Calu3 (cell line): ENCODE results near the gene SSRP1. TPM values are rescaled to one million over a fixed set of nuclear protein-coding genes. Genes with fewer than 3 reads are reported as not detected.

Experiments used
- BruUV-seq: library from RNA; stranded (reverse); fragments of 400-500 nt; replicated peaks from 2 replicates; lab custom pipeline; 2021; lab: Mats Ljungman, UMichigan
- CTCF ChIA-PET: fragments of 300-600 bp; sonication (Branson Sonifier 250); formaldehyde crosslinking; loops from one replicate; lab custom pipeline; 2022; ENCODE audit warnings: antibody characterized with exemption; lab: Charles Lee
- DNase-seq: peaks from one replicate; pipeline ENCODE4 v3.0.0; 2022
- H3K27ac Mint-ChIP-seq: one replicate; pipeline ENCODE4 v1.8.0; 2022; ENCODE audit warnings: mixed read lengths; ENCODE audit not compliant: unreplicated experiment
- H3K27me3 Mint-ChIP-seq: one replicate; pipeline ENCODE4 v1.8.0; 2022; ENCODE audit warnings: mixed read lengths; ENCODE audit not compliant: unreplicated experiment
- H3K36me3 Mint-ChIP-seq: one replicate; pipeline ENCODE4 v1.8.0; 2022; ENCODE audit warnings: mild to moderate bottlenecking, moderate library complexity, mixed read lengths; ENCODE audit not compliant: insufficient read depth, unreplicated experiment
- H3K4me1 Mint-ChIP-seq: one replicate; pipeline ENCODE4 v1.8.0; 2022; ENCODE audit warnings: mild to moderate bottlenecking, low read depth, mixed read lengths; ENCODE audit not compliant: unreplicated experiment
- H3K4me3 Mint-ChIP-seq: one replicate; pipeline ENCODE4 v1.8.0; 2022; ENCODE audit warnings: mild to moderate bottlenecking, low read depth, moderate library complexity, mixed read lengths; ENCODE audit not compliant: unreplicated experiment
- H3K9me3 Mint-ChIP-seq: one replicate; pipeline ENCODE4 v1.8.0; 2022; ENCODE audit warnings: low read depth, mixed read lengths; ENCODE audit not compliant: unreplicated experiment
- CTCF ChIP-seq: fragments of 200-600 bp; IDR thresholded peaks from one replicate; pipeline ENCODE4 v1.8.0; 2022; ENCODE audit warnings: antibody characterized with exemption; ENCODE audit not compliant: unreplicated experiment
- intact Hi-C: fragments of 100-400 bp; cut with micrococcal nuclease; formaldehyde crosslinking; loops from one replicate; pipeline ENCODE4 v1.10.0; 2022; ENCODE audit not compliant: unreplicated experiment
- total RNA-seq: library from RNA; stranded (reverse); gene quantifications from 2 replicates; pipeline ENCODE4 v1.2.3, GENCODE V29; 2022

The SSRP1 gene
- total RNA-seq, 1 experiment from 2014 or later, result 145 TPM

GRCh38 chr11:57315491-57315890 is 20.2 kb downstream of the SSRP1 start:
- no peaks in the 10 kb centered on the region for H3K9me3 Mint-ChIP-seq
- no peak for TF ChIP-seq CTCF
- no peaks in the 10 kb centered on the region for H3K27me3 Mint-ChIP-seq
- CTCF ChIA-PET, result no interaction called here
- BruUV-seq, result no TSS peak
- peaks cover 28% of the 10 kb centered on the region for H3K36me3 Mint-ChIP-seq
- H3K4me1 Mint-ChIP-seq, result peaks cover 12% of the 10 kb centered on the region
- H3K27ac Mint-ChIP-seq, result no peak overlapping the region
- intact Hi-C loops, result no loop called here
- no peak overlapping the region for H3K4me3 Mint-ChIP-seq
- DNase-seq, result no peak

GRCh38 chr11:57314221-57314973 is 21.3 kb downstream of the SSRP1 start:
- H3K36me3 Mint-ChIP-seq, result peaks cover 36% of the 10 kb centered on the region
- no TSS peak for BruUV-seq
- no peak for DNase-seq
- peaks cover 22% of the 10 kb centered on the region for H3K4me1 Mint-ChIP-seq
- CTCF ChIA-PET, result no interaction called here
- intact Hi-C loops, result no loop called here
- no peak overlapping the region for H3K4me3 Mint-ChIP-seq
- H3K27me3 Mint-ChIP-seq, result no peaks in the 10 kb centered on the region
- no peak for TF ChIP-seq CTCF
- H3K9me3 Mint-ChIP-seq, result no peaks in the 10 kb centered on the region
- no peak overlapping the region for H3K27ac Mint-ChIP-seq

- TF ChIP-seq CTCF, result no peak
- CTCF ChIA-PET, result interaction anchor here (0.6 to 2.9 kb wide), 2 partner anchors 8 to 64 kb away, joined by 3 to 17 read pairs; no protein-coding TSS in a partner anchor
- H3K4me1 Mint-ChIP-seq, result peaks cover 28% of the 10 kb centered on the region
- H3K9me3 Mint-ChIP-seq, result no peaks in the 10 kb centered on the region
- no peak overlapping the region for H3K27ac Mint-ChIP-seq
- no peaks in the 10 kb centered on the region for H3K27me3 Mint-ChIP-seq
- H3K36me3 Mint-ChIP-seq, result peaks cover 36% of the 10 kb centered on the region
- no TSS peak for BruUV-seq
- no peak for DNase-seq
- intact Hi-C loops, result no loop called here
- no peak overlapping the region for H3K4me3 Mint-ChIP-seq
Measured at GRCh38 chr11:57313788-57314135, 21.9 kb downstream of the SSRP1 start.

GRCh38 chr11:57313071-57313787 is 22.5 kb downstream of the SSRP1 start:
- CTCF ChIA-PET, result interaction anchor here (0.6 to 2.9 kb wide), 2 partner anchors 9 to 63 kb away, joined by 3 to 17 read pairs; no protein-coding TSS in a partner anchor
- H3K36me3 Mint-ChIP-seq, result peaks cover 41% of the 10 kb centered on the region
- H3K27me3 Mint-ChIP-seq, result no peaks in the 10 kb centered on the region
- TF ChIP-seq CTCF, result no peak
- no peaks in the 10 kb centered on the region for H3K9me3 Mint-ChIP-seq
- no peak for DNase-seq
- H3K4me3 Mint-ChIP-seq, result no peak overlapping the region
- H3K4me1 Mint-ChIP-seq, result peaks cover 33% of the 10 kb centered on the region
- intact Hi-C loops, result no loop called here
- BruUV-seq, result no TSS peak
- H3K27ac Mint-ChIP-seq, result peak overlapping the region; percentile 66
